ENCODE results near the gene ANKLE2. TPM values are rescaled to one million over a fixed set of nuclear protein-coding genes. Genes with fewer than 3 reads are reported as not detected.
A peak's percentile ranks its signal among the peaks of the same experiment; 100 is the strongest.

ANKLE2 gene
- polyA plus RNA-seq, 2 of the 4 experiments (the other 2 are of a cell fraction): 70.7 to 103 TPM

GRCh38 chr12:132718644-132719043, 43.0 kb downstream of the ANKLE2 start:
- DNase-seq (ENCODE audit: low read depth in 1 of 2, low spot score in 1 of 2) (no peak), FAIRE-seq (no peak), ATAC-seq (0 out of 6 replicates have a peak, but pooled peaks of 1 of the 2 experiments have one; percentile 7)
- no peak overlapping the region for H3K4me2 ChIP-seq
- H3K27ac ChIP-seq: no peak overlapping the region
- 95% methylated on average over 21 of the region's 21 CpGs for WGBS (ENCODE audit: missing lambda C conversion rate)
- TF ChIP-seq NPAS2 (CRISPR knock-in tag; IDR thresholded peaks at IDR 0.05; ENCODE audit: borderline replicate concordance) (no peak), TP53 (CRISPR knock-in tag; IDR thresholded peaks at IDR 0.05) (no peak), GATA3 (IDR thresholded peaks at IDR 0.05; ENCODE audit: borderline replicate concordance) (no peak), EHMT2 (IDR thresholded peaks at IDR 0.05; ENCODE audit: low read depth) (no peak), ZSCAN20 (CRISPR knock-in tag; IDR thresholded peaks at IDR 0.05) (no peak), POLR2AphosphoS2 (conservative IDR thresholded peaks at IDR 0.05; ENCODE audit: low read length) (no peak), HOXA7 (CRISPR knock-in tag; IDR thresholded peaks at IDR 0.05) (no peak), E2F6 (IDR thresholded peaks at IDR 0.05; ENCODE audit: borderline replicate concordance, low read depth) (no peak), ZNF302 (CRISPR knock-in tag; IDR thresholded peaks at IDR 0.05) (no peak), ATOH8 (CRISPR knock-in tag; IDR thresholded peaks at IDR 0.05; ENCODE audit: low read depth) (no peak), ESRRA (IDR thresholded peaks at IDR 0.05; ENCODE audit: borderline replicate concordance, low read length) (no peak), JUNB (IDR thresholded peaks at IDR 0.05) (no peak), HEYL (CRISPR knock-in tag; IDR thresholded peaks at IDR 0.05) (no peak), SMC3 (IDR thresholded peaks at IDR 0.05) (no peak)
- no peak overlapping the region for H3K4me3 ChIP-seq
- POLR2A ChIA-PET: no interaction called here
- no peaks in the 10 kb centered on the region for H3K4me1 ChIP-seq
- H3K9me3 ChIP-seq: no peaks in the 10 kb centered on the region
- CTCF ChIA-PET: interaction anchor here (0.6 to 1.8 kb wide), 3 partner anchors 13 to 68 kb away, joined by 3 to 4 read pairs (median 3); no protein-coding TSS in a partner anchor

- FAIRE-seq: no peak
- Histone ChIP-seq H3K27ac (no peak overlapping the region), H3K9me3 (no peaks in the 10 kb centered on the region), H3K4me3 (no peak overlapping the region), H3K4me1 (no peaks in the 10 kb centered on the region), H3K4me2 (no peak overlapping the region)
- DNase-seq (ENCODE audit: low read depth in 1 of 2, low spot score in 1 of 2): peak in 1 of 2 experiments; percentile 43
- CTCF ChIA-PET: interaction anchor here (1.8 kb wide), 1 partner anchor 30 kb away, joined by 4 read pairs; no protein-coding TSS in a partner anchor
- TF ChIP-seq HOXB13 (CRISPR knock-in tag; IDR thresholded peaks at IDR 0.05; ENCODE audit: low read depth) (no peak), ESRRA (IDR thresholded peaks at IDR 0.05; ENCODE audit: borderline replicate concordance, low read length) (no peak), PBX3 (IDR thresholded peaks at IDR 0.05) (no peak), RAD21 (conservative IDR thresholded peaks at IDR 0.05 in 1 of 2, IDR thresholded peaks at IDR 0.05 in 1 of 2) (no peak), KDM5A (IDR thresholded peaks at IDR 0.05) (no peak), POLR2AphosphoS2 (conservative IDR thresholded peaks at IDR 0.05; ENCODE audit: low read length) (no peak), CBX8 (IDR thresholded peaks at IDR 0.05) (no peak), RFX5 (IDR thresholded peaks at IDR 0.05) (no peak), HOXA7 (CRISPR knock-in tag; IDR thresholded peaks at IDR 0.05) (no peak), MAFK (IDR thresholded peaks at IDR 0.05; ENCODE audit: partially characterized antibody) (no peak), HOXB5 (CRISPR knock-in tag; IDR thresholded peaks at IDR 0.05) (no peak), ZFP36 (IDR thresholded peaks at IDR 0.05; ENCODE audit: borderline replicate concordance, partially characterized antibody) (no peak)
- ATAC-seq: peak; percentile 10 to 16; a peak in 4 of 6 replicates
- 96% methylated on average over 45 of the region's 61 CpGs for WGBS (ENCODE audit: missing lambda C conversion rate)
- POLR2A ChIA-PET: no interaction called here
These were observed 43.9 kb downstream of the ANKLE2 start for GRCh38 chr12:132717531-132718387.

All from A549 (cell line).